ENCODE results near the gene NOP53.
"Not testable (repeated sequence)": the region's sequence is repeated elsewhere in the genome, so short reads cannot be mapped to it uniquely, and the experiment has no call there.

NOP53 gene

GRCh38 chr19:47735131-47735530 lies 10.2 kb upstream of the NOP53 start:
- Histone ChIP-seq H3K9ac (ENCODE audit: low read length in 2 of 2) (no peak overlapping the region), H3K4me1 (ENCODE audit: control insufficient read depth, insufficient read depth, low read length) (peaks cover 3% of the 10 kb centered on the region), H3K27ac (ENCODE audit: low read length) (no peak overlapping the region), H3K4me3 (ENCODE audit: low read length in 2 of 2) (no peak overlapping the region), H3K9me3 (ENCODE audit: control insufficient read depth in 2 of 2, low read length in 2 of 2) (no peaks in the 10 kb centered on the region), H3K27me3 (ENCODE audit: control insufficient read depth in 1 of 2, insufficient read depth in 2 of 2, low read length in 2 of 2) (no peaks in the 10 kb centered on the region), H3K36me3 (ENCODE audit: control insufficient read depth in 2 of 2, insufficient read depth in 2 of 2, low read length in 2 of 2) (peaks cover 26 to 28% of the 10 kb centered on the region in 2 donors)

- Histone ChIP-seq H3K4me1 (ENCODE audit: control insufficient read depth, insufficient read depth, low read length) (peaks cover 21% of the 10 kb centered on the region), H3K27me3 (ENCODE audit: control insufficient read depth in 1 of 2, insufficient read depth in 2 of 2, low read length in 2 of 2) (no peaks in the 10 kb centered on the region), H3K9ac (ENCODE audit: low read length in 2 of 2) (no peak overlapping the region), H3K4me3 (ENCODE audit: low read length in 2 of 2) (no peak overlapping the region), H3K27ac (ENCODE audit: low read length) (no peak overlapping the region), H3K36me3 (ENCODE audit: control insufficient read depth in 2 of 2, insufficient read depth in 2 of 2, low read length in 2 of 2) (peaks cover 14 to 26% of the 10 kb centered on the region in 2 donors), H3K9me3 (ENCODE audit: control insufficient read depth in 2 of 2, low read length in 2 of 2) (no peaks in the 10 kb centered on the region)
These were observed 4.4 kb upstream of the NOP53 start for GRCh38 chr19:47740866-47741519.

- Histone ChIP-seq H3K36me3 (ENCODE audit: control insufficient read depth in 2 of 2, insufficient read depth in 2 of 2, low read length in 2 of 2) (peaks cover 12 to 21% of the 10 kb centered on the region in 2 donors), H3K27me3 (ENCODE audit: control insufficient read depth in 1 of 2, insufficient read depth in 2 of 2, low read length in 2 of 2) (no peaks in the 10 kb centered on the region), H3K9ac (ENCODE audit: low read length in 2 of 2) (no peak overlapping the region), H3K27ac (ENCODE audit: low read length) (no peak overlapping the region), H3K4me3 (ENCODE audit: low read length in 2 of 2) (no peak overlapping the region), H3K4me1 (ENCODE audit: control insufficient read depth, insufficient read depth, low read length) (peaks cover 28% of the 10 kb centered on the region), H3K9me3 (ENCODE audit: control insufficient read depth in 2 of 2, low read length in 2 of 2) (no peaks in the 10 kb centered on the region)
These were observed 3.7 kb upstream of the NOP53 start for GRCh38 chr19:47741544-47742140.

- H3K27ac ChIP-seq (ENCODE audit: low read length) = peak overlapping the region; percentile 97
- peak overlapping the region; percentile 68 for H3K9ac ChIP-seq (ENCODE audit: low read length in 2 of 2)
- H3K4me1 ChIP-seq (ENCODE audit: control insufficient read depth, insufficient read depth, low read length) = peaks cover 35% of the 10 kb centered on the region
- H3K9me3 ChIP-seq (ENCODE audit: control insufficient read depth in 2 of 2, low read length in 2 of 2) = no peaks in the 10 kb centered on the region
- H3K4me3 ChIP-seq (ENCODE audit: low read length in 2 of 2) = peak overlapping the region in 1 of 2 donors; percentile 69
- no peaks in the 10 kb centered on the region for H3K27me3 ChIP-seq (ENCODE audit: control insufficient read depth in 1 of 2, insufficient read depth in 2 of 2, low read length in 2 of 2)
- H3K36me3 ChIP-seq (ENCODE audit: control insufficient read depth in 2 of 2, insufficient read depth in 2 of 2, low read length in 2 of 2) = peaks cover 19 to 24% of the 10 kb centered on the region in 2 donors
These were observed 2.7 kb upstream of the NOP53 start for GRCh38 chr19:47742634-47743033.

- H3K9me3 ChIP-seq (ENCODE audit: control insufficient read depth in 2 of 2, low read length in 2 of 2); H3K27ac ChIP-seq (ENCODE audit: low read length); H3K27me3 ChIP-seq (ENCODE audit: control insufficient read depth in 1 of 2, insufficient read depth in 2 of 2, low read length in 2 of 2): not testable (repeated sequence)
- peak overlapping the region in 1 of 2 donors; percentile 33 for H3K9ac ChIP-seq (ENCODE audit: low read length in 2 of 2)
- peak overlapping the region; percentile 66 to 85 for H3K4me3 ChIP-seq (ENCODE audit: low read length in 2 of 2)
- peaks cover 37% of the 10 kb centered on the region for H3K4me1 ChIP-seq (ENCODE audit: control insufficient read depth, insufficient read depth, low read length)
- H3K36me3 ChIP-seq (ENCODE audit: control insufficient read depth in 2 of 2, insufficient read depth in 2 of 2, low read length in 2 of 2) = peaks cover 37% of the 10 kb centered on the region in 2 donors
These were observed 783 bp downstream of the NOP53 start for GRCh38 chr19:47746129-47746528.

- H3K27me3 ChIP-seq (ENCODE audit: control insufficient read depth in 1 of 2, insufficient read depth in 2 of 2, low read length in 2 of 2) = no peaks in the 10 kb centered on the region
- H3K4me3 ChIP-seq (ENCODE audit: low read length in 2 of 2) = no peak overlapping the region
- H3K9ac ChIP-seq (ENCODE audit: low read length in 2 of 2) = no peak overlapping the region
- no peaks in the 10 kb centered on the region for H3K9me3 ChIP-seq (ENCODE audit: control insufficient read depth in 2 of 2, low read length in 2 of 2)
- H3K27ac ChIP-seq (ENCODE audit: low read length) = no peak overlapping the region
- H3K36me3 ChIP-seq (ENCODE audit: control insufficient read depth in 2 of 2, insufficient read depth in 2 of 2, low read length in 2 of 2) = peaks cover 52 to 59% of the 10 kb centered on the region in 2 donors
- peaks cover 16% of the 10 kb centered on the region for H3K4me1 ChIP-seq (ENCODE audit: control insufficient read depth, insufficient read depth, low read length)
These were observed 4.0 kb downstream of the NOP53 start for GRCh38 chr19:47749326-47749725.

GRCh38 chr19:47750752-47751151 lies 5.4 kb downstream of the NOP53 start:
- no peak overlapping the region for H3K27ac ChIP-seq (ENCODE audit: low read length)
- H3K27me3 ChIP-seq (ENCODE audit: control insufficient read depth in 1 of 2, insufficient read depth in 2 of 2, low read length in 2 of 2) = no peaks in the 10 kb centered on the region
- peaks cover 16% of the 10 kb centered on the region for H3K4me1 ChIP-seq (ENCODE audit: control insufficient read depth, insufficient read depth, low read length)
- peaks cover 55 to 63% of the 10 kb centered on the region in 2 donors for H3K36me3 ChIP-seq (ENCODE audit: control insufficient read depth in 2 of 2, insufficient read depth in 2 of 2, low read length in 2 of 2)
- H3K9ac ChIP-seq (ENCODE audit: low read length in 2 of 2) = no peak overlapping the region
- H3K4me3 ChIP-seq (ENCODE audit: low read length in 2 of 2) = no peak overlapping the region
- no peaks in the 10 kb centered on the region for H3K9me3 ChIP-seq (ENCODE audit: control insufficient read depth in 2 of 2, low read length in 2 of 2)

GRCh38 chr19:47752440-47753211 lies 7.3 kb downstream of the NOP53 start:
- H3K9me3 ChIP-seq (ENCODE audit: control insufficient read depth in 2 of 2, low read length in 2 of 2) = no peaks in the 10 kb centered on the region
- no peak overlapping the region for H3K27ac ChIP-seq (ENCODE audit: low read length)
- H3K9ac ChIP-seq (ENCODE audit: low read length in 2 of 2) = no peak overlapping the region
- peaks cover 2% of the 10 kb centered on the region for H3K4me1 ChIP-seq (ENCODE audit: control insufficient read depth, insufficient read depth, low read length)
- H3K4me3 ChIP-seq (ENCODE audit: low read length in 2 of 2) = no peak overlapping the region
- H3K27me3 ChIP-seq (ENCODE audit: control insufficient read depth in 1 of 2, insufficient read depth in 2 of 2, low read length in 2 of 2) = no peaks in the 10 kb centered on the region
- H3K36me3 ChIP-seq (ENCODE audit: control insufficient read depth in 2 of 2, insufficient read depth in 2 of 2, low read length in 2 of 2) = peaks cover 68 to 69% of the 10 kb centered on the region in 2 donors

DNA sequence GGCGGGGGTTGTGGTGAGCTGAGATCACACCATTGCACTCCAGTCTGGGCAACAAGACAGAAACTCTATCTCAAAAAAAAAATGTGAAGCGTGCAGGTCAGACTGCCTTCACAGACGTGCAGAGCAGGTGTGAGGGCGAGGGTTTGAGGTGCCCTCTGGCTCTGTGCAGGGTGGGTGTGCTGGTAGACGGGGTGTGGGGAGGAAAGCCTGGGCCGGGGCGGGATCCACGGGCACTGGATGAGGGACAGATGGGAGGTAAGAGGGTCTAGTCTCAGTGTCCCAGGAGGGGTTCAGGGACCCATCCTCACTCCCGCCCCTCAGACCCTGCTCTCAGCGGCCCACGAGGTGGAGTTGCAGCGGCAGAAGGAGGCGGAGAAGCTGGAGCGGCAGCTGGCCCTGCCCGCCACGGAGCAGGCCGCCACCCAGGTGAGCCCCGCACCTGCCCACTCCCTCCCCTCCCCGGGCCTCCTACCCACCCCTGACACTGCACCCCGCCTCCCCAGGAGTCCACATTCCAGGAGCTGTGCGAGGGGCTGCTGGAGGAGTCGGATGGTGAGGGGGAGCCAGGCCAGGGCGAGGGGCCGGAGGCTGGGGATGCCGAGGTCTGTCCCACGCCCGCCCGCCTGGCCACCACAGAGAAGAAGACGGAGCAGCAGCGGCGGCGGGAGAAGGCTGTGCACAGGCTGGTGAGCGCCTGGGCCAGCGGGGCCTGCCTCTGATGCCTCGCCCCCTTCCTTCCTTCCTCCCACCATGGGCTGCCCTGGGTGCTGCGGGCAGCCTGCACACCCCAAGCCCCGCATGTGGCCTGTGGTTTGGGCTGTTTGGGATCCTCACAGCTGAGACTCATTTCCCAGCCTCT lies 9.1 kb downstream of the NOP53 start:
- Histone ChIP-seq H3K36me3 (ENCODE audit: control insufficient read depth in 2 of 2, insufficient read depth in 2 of 2, low read length in 2 of 2) (peaks cover 73 to 78% of the 10 kb centered on the region in 2 donors), H3K27ac (ENCODE audit: low read length) (no peak overlapping the region), H3K4me1 (ENCODE audit: control insufficient read depth, insufficient read depth, low read length) (peaks cover 2% of the 10 kb centered on the region), H3K27me3 (ENCODE audit: control insufficient read depth in 1 of 2, insufficient read depth in 2 of 2, low read length in 2 of 2) (no peaks in the 10 kb centered on the region), H3K9ac (ENCODE audit: low read length in 2 of 2) (no peak overlapping the region), H3K9me3 (ENCODE audit: control insufficient read depth in 2 of 2, low read length in 2 of 2) (no peaks in the 10 kb centered on the region), H3K4me3 (ENCODE audit: low read length in 2 of 2) (no peak overlapping the region)

DNA sequence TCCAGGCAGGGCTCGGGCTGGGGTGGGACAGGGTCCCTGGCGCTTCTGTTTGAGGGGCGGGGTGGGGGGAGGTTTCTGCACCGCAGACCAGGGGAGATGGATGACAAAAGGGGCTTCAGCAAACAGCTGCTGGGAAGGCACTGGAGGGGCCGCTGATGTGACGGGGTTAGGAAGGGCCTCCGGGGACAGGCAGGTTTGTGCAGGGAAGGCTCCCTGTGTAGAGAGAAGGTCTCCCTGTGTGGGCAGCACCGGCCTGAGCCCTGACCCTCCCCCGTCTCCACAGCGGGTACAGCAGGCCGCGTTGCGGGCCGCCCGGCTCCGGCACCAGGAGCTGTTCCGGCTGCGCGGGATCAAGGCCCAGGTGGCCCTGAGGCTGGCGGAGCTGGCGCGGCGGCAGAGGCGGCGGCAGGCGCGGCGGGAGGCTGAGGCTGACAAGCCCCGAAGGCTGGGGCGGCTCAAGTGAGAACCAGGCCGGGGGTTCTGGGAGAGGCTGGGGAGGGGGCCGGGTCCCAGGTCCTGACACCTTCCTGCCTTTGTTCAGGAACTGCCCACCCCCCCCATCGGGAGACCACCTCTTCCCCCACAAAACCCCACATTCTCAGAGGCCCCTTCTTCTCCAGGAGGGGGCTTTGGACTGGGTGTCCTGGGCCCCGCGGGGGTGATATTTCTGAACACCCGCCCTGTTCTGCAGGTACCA lies 9.9 kb downstream of the NOP53 start:
- Histone ChIP-seq H3K4me3 (ENCODE audit: low read length in 2 of 2) (no peak overlapping the region), H3K27ac (ENCODE audit: low read length) (no peak overlapping the region), H3K9ac (ENCODE audit: low read length in 2 of 2) (no peak overlapping the region), H3K27me3 (ENCODE audit: control insufficient read depth in 1 of 2, insufficient read depth in 2 of 2, low read length in 2 of 2) (no peaks in the 10 kb centered on the region), H3K36me3 (ENCODE audit: control insufficient read depth in 2 of 2, insufficient read depth in 2 of 2, low read length in 2 of 2) (peaks cover 67 to 70% of the 10 kb centered on the region in 2 donors), H3K9me3 (ENCODE audit: control insufficient read depth in 2 of 2, low read length in 2 of 2) (no peaks in the 10 kb centered on the region), H3K4me1 (ENCODE audit: control insufficient read depth, insufficient read depth, low read length) (no peaks in the 10 kb centered on the region)

Measured in stomach smooth muscle (tissue), 2 donors.